ENCODE results near the gene ATG2A. TPM values are rescaled to one million over a fixed set of nuclear protein-coding genes. Genes with fewer than 3 reads are reported as not detected.

ATG2A gene
- total RNA-seq, 4 donors from 2014 or later, result 33.0 to 93.6 (median 45.8) TPM

DNA sequence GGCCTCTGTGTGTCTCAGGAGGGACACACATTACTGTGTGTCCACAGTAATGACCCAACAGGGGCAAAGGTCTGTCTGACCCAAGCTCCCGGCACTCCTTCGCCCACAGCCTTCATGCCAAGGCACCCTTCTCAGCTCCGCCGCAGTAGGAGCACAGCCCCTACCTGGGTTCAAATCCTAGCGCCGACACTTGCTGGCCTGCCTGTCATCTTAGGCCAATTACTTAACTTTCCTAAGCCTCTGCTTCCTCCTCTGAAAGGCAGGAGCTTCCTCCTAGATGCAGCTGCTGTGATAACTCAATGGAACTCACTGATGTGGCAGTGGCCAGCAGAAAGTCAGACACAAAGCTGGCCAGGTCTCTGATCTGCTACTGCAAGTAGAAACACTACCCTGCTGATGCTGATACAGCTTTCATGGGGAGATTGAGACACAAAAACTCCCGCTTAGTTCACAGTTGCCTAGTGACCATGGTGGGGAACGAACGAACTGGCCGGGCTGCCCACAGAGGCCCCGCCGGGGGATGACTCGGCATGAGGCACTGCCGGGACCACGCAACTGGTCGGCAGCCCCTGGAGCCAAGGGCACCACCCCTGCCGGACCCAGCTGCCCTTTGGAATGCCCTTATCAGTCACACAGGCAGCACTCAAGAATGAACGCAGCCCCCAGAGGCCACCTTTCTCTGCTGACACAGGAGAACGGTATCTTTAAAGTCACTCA lies 46.7 kb downstream of the ATG2A start:
- Histone ChIP-seq H3K4me1 (peaks cover 4 to 85% (median 66%) of the 10 kb centered on the region in 4 donors), H3K27ac (peak overlapping the region; percentile 30 to 98 (median 74)), H3K4me3 (no peak overlapping the region), H3K36me3 (peaks cover 0 to 29% (median 0%) of the 10 kb centered on the region in 3 donors), H3K27me3 (no peaks in the 10 kb centered on the region), H3K9me3 (no peaks in the 10 kb centered on the region)
- TF ChIP-seq POLR2A (IDR thresholded peaks at IDR 0.05) (no peak), EP300 (IDR thresholded peaks at IDR 0.05) (no peak)
- TF ChIP-seq, protein P1, sequence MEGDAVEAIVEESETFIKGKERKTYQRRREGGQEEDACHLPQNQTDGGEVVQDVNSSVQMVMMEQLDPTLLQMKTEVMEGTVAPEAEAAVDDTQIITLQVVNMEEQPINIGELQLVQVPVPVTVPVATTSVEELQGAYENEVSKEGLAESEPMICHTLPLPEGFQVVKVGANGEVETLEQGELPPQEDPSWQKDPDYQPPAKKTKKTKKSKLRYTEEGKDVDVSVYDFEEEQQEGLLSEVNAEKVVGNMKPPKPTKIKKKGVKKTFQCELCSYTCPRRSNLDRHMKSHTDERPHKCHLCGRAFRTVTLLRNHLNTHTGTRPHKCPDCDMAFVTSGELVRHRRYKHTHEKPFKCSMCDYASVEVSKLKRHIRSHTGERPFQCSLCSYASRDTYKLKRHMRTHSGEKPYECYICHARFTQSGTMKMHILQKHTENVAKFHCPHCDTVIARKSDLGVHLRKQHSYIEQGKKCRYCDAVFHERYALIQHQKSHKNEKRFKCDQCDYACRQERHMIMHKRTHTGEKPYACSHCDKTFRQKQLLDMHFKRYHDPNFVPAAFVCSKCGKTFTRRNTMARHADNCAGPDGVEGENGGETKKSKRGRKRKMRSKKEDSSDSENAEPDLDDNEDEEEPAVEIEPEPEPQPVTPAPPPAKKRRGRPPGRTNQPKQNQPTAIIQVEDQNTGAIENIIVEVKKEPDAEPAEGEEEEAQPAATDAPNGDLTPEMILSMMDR (IDR thresholded peaks at IDR 0.05), result no peak
- DNase-seq (ENCODE audit: low spot score in 2 of 2), result no peak
- WGBS, 2 donors, result 23 to 30% methylated on average over 17 to 19 of the region's 19 CpGs

DNA sequence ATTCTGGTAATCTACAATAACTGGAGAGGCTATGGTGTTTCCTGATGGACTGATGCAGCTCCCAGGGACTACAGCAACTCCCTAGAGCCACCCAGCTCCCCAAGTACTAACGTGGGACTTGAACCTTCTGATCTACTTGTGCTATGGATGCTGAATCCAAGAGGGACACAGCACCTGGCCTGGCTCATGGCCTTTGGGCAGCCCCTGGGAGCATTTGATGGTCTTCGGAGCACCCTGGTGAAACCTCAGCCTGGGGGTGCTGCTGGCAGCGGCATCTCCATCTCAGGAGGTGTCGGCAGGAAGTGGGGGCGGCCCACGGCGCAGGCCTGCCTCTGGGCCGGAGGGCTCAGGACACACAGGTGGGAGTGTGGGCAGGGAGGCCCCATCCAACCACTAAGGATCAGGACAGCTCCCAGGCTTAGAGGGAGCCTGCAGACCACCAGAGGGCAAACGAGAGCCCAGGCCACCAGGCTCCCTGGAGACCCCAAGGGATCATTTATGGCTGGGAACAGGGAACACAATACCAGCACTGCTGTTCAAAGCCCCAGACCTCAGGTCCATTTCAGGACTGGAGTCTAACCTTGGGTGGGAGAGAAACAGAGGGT lies 47.3 kb downstream of the ATG2A start:
- Histone ChIP-seq H3K36me3 (peaks cover 0 to 29% (median 0%) of the 10 kb centered on the region in 3 donors), H3K4me3 (no peak overlapping the region), H3K9me3 (no peaks in the 10 kb centered on the region), H3K27me3 (no peaks in the 10 kb centered on the region), H3K4me1 (peaks cover 4 to 85% (median 65%) of the 10 kb centered on the region in 4 donors), H3K27ac (peak overlapping the region; percentile 30 to 98 (median 74))
- WGBS, 2 donors, result 62% methylated on average over 9 of the region's 9 CpGs; no CpG with 5 or more reads in 1 of the 2 donors
- TF ChIP-seq EP300 (IDR thresholded peaks at IDR 0.05) (no peak), POLR2A (IDR thresholded peaks at IDR 0.05) (no peak)
- TF ChIP-seq, protein P1 (IDR thresholded peaks at IDR 0.05), result no peak
- DNase-seq (ENCODE audit: low spot score in 2 of 2), result no peak

DNA sequence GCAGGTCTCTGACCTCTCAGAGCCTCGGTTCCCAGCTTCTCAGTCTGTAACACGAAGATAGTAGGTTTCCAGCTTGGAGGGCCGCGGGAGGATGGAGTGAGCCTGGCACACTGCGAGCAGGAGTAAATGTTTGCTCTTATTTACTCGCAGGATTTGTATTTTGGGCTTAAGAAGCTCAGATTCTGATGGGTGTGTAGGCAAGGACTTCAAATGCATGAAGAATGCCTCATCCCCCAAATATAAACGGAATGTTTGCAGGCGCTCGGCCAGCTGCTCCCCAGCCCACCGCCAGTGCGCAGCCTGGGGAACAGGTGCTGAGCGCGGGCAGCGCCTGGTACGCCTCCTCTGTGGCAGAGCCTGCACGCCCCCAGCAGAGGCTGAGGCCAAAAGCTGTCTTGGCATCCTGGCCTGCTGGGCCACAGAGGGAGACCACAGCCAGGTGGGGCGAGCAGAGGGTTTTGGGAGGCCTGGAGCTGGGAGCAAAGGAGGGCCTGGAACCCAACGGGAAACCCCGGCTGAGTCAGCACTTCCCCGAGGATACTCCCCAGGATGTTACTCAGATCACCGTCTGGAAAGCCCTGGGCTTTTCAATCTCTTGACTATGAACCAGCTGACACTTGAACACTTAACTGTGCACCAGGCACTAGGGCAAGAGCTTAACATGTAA lies 48.0 kb downstream of the ATG2A start:
- Histone ChIP-seq H3K27ac (peak overlapping the region; percentile 30 to 98 (median 74)), H3K27me3 (no peaks in the 10 kb centered on the region), H3K36me3 (peaks cover 0 to 29% (median 0%) of the 10 kb centered on the region in 3 donors), H3K4me3 (no peak overlapping the region), H3K4me1 (peaks cover 4 to 85% (median 65%) of the 10 kb centered on the region in 4 donors), H3K9me3 (no peaks in the 10 kb centered on the region)
- DNase-seq (ENCODE audit: low spot score in 2 of 2), result no peak
- TF ChIP-seq, protein P1 (IDR thresholded peaks at IDR 0.05), result no peak
- TF ChIP-seq EP300 (IDR thresholded peaks at IDR 0.05) (no peak), POLR2A (IDR thresholded peaks at IDR 0.05) (no peak)
- 29 to 36% methylated on average over 19 to 21 of the region's 21 CpGs for WGBS, 2 donors

DNA sequence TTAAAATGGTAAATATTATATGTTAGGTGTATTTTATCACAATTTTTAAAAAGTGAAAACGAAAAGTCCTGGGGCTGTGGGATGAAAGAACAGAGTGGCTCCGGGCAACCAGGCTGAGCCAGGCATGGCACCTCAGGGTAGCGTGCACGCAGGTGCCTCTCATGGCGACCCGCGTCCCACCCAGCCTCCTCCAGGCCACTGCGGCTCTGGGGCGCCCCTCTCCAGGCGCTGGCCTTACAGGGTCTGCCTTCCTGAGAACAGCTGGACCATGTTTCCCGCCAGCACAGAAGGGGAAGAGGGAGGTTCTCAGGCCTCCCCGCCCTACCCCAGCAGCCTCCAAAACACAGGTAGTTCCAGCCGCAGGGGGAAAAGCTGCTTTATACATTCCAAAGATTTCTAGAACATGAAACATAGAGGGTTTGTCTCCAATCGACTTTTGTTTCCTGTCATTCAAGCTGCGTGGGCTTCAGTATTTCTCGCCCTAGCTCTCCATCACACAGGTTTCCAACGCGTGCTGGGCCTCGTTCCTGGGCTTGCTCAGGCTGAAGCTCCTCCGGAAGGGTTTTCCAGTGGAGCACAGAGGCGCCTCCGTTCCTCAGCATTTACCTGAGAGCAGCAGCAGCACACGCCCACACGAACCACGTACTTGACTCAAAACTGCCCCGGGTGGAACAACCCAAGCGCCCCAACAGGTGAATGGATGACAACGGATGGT lies 49.1 kb downstream of the ATG2A start:
- no peaks in the 10 kb centered on the region for H3K9me3 ChIP-seq
- no peak for DNase-seq (ENCODE audit: low spot score in 2 of 2)
- TF ChIP-seq POLR2A (IDR thresholded peaks at IDR 0.05), result no peak
- TF ChIP-seq, protein P1 (IDR thresholded peaks at IDR 0.05), result no peak
- H3K36me3 ChIP-seq, result peaks cover 0 to 20% (median 0%) of the 10 kb centered on the region in 3 donors
- H3K4me1 ChIP-seq, result peaks cover 4 to 85% (median 72%) of the 10 kb centered on the region in 4 donors
- peak overlapping the region in 3 of 4 donors; percentile 60 to 98 (median 87) for H3K27ac ChIP-seq
- H3K4me3 ChIP-seq, result no peak overlapping the region
- WGBS, 2 donors, result 83 to 85% methylated on average over 28 of the region's 28 CpGs
- H3K27me3 ChIP-seq, result no peaks in the 10 kb centered on the region
